GM23338 (cell line): ENCODE measurements around the gene RFX3. TPM values are rescaled to one million over a fixed set of nuclear protein-coding genes. Genes with fewer than 3 reads are reported as not detected.

Experiments
- ATAC-seq: fragments of 200-7000 bp; cut with Tn5 transposase; 3 replicates; pipeline ENCODE4 v1.9.1; 2020
- DNase-seq: peaks from one replicate; pipeline ENCODE4 v3.0.0-alpha.2; 2015; ENCODE audit warnings: low spot score
- H2AFZ ChIP-seq: fragments of 200-600 bp; sonication (generic); 2 replicates; pipeline ENCODE4 v1.8.0; 2016; ENCODE audit warnings: antibody characterized with exemption, mild to moderate bottlenecking, moderate library complexity
- H3F3A ChIP-seq: fragments of 200-600 bp; sonication (generic); replicated peaks from 2 replicates; pipeline ENCODE4 v1.8.0; 2017; ENCODE audit warnings: antibody characterized with exemption, mixed run types, low read depth
- H3K27ac ChIP-seq: fragments of 200-600 bp; sonication (generic); 2 replicates; pipeline ENCODE4 v1.6.1; 2016; ENCODE audit warnings: low read depth
- H3K27me3 ChIP-seq: fragments of 200-600 bp; sonication (generic); 2 replicates; pipeline ENCODE4 v1.8.0; 2016; ENCODE audit warnings: mild to moderate bottlenecking, mixed run types, moderate library complexity; ENCODE audit not compliant: insufficient read depth
- H3K36me3 ChIP-seq: fragments of 200-600 bp; sonication (generic); 2 replicates; pipeline ENCODE4 v1.8.0; 2016; ENCODE audit warnings: mild to moderate bottlenecking; ENCODE audit not compliant: insufficient read depth
- H3K4me1 ChIP-seq: fragments of 200-600 bp; sonication (generic); 2 replicates; pipeline ENCODE4 v1.8.0; 2016; ENCODE audit warnings: mild to moderate bottlenecking, moderate library complexity; ENCODE audit not compliant: insufficient read depth
- H3K4me2 ChIP-seq: fragments of 200-600 bp; sonication (generic); 2 replicates; pipeline ENCODE4 v1.7.1; 2017; ENCODE audit warnings: mixed run types
- H3K4me3 ChIP-seq: fragments of 200-600 bp; sonication (generic); 2 replicates; pipeline ENCODE4 v1.6.1; 2016; ENCODE audit warnings: mixed run types
- H3K79me2 ChIP-seq: fragments of 200-600 bp; sonication (generic); replicated peaks from 2 replicates; pipeline ENCODE4 v1.8.0; 2017; ENCODE audit warnings: mild to moderate bottlenecking; ENCODE audit not compliant: insufficient read depth
- H3K9me2 ChIP-seq: fragments of 200-600 bp; sonication (generic); 2 replicates; pipeline ENCODE4 v1.8.0; 2017; ENCODE audit not compliant: insufficient read depth
- H4K20me1 ChIP-seq: fragments of 200-600 bp; sonication (generic); replicated peaks from 2 replicates; pipeline ENCODE4 v1.8.0; 2017; ENCODE audit warnings: mild to moderate bottlenecking; ENCODE audit not compliant: insufficient read depth
- H3K27ac Mint-ChIP-seq: 2 replicates; pipeline ENCODE4 v1.8.0; 2020; ENCODE audit warnings: inconsistent platforms, mild to moderate bottlenecking, moderate library complexity, mixed read lengths
- H3K27me3 Mint-ChIP-seq: 3 replicates; pipeline ENCODE4 v1.8.0; 2022; ENCODE audit warnings: low read depth, mild to moderate bottlenecking, moderate library complexity, mixed read lengths, inconsistent platforms; ENCODE audit not compliant: insufficient read depth, poor library complexity
- H3K36me3 Mint-ChIP-seq: 3 replicates; pipeline ENCODE4 v1.8.0; 2021; ENCODE audit warnings: low read depth, mild to moderate bottlenecking, inconsistent platforms, moderate library complexity, mixed read lengths
- H3K4me1 Mint-ChIP-seq: 3 replicates; pipeline ENCODE4 v1.8.0; 2020; ENCODE audit warnings: mild to moderate bottlenecking, inconsistent platforms, mixed read lengths
- H3K4me3 Mint-ChIP-seq: 3 replicates; pipeline ENCODE4 v1.8.0; 2021; ENCODE audit warnings: moderate library complexity, mild to moderate bottlenecking, inconsistent platforms, mixed read lengths
- H3K9me3 Mint-ChIP-seq: 3 replicates; pipeline ENCODE4 v1.8.0; 2020; ENCODE audit warnings: moderate library complexity, mild to moderate bottlenecking, inconsistent platforms, mixed read lengths
- CREB1 ChIP-seq: fragments of 250-450 bp; sonication (Bioruptor Pico); IDR thresholded peaks from 2 replicates; pipeline ENCODE4 v1.5.0; 2020; ENCODE audit warnings: low read depth, mild to moderate bottlenecking, moderate library complexity
- EZH2 ChIP-seq: fragments of 200-600 bp; sonication (generic); IDR thresholded peaks from one replicate; pipeline ENCODE4 v1.8.0; 2017; ENCODE audit warnings: antibody characterized with exemption, mild to moderate bottlenecking, low read depth; ENCODE audit not compliant: unreplicated experiment
- EZH2phosphoT487 ChIP-seq: fragments of 200-600 bp; sonication (generic); IDR thresholded peaks from one replicate; pipeline ENCODE4 v1.8.1; 2018; ENCODE audit warnings: antibody characterized with exemption; ENCODE audit not compliant: unreplicated experiment
- JUNB ChIP-seq: IDR thresholded peaks from one replicate; pipeline ENCODE4 v1.6.1; 2016; ENCODE audit warnings: antibody characterized with exemption; ENCODE audit not compliant: unreplicated experiment
- NANOG ChIP-seq: IDR thresholded peaks from 2 replicates; pipeline ENCODE4 v1.6.1; 2016; ENCODE audit warnings: antibody characterized with exemption, borderline replicate concordance
- POLR2AphosphoS5 ChIP-seq: IDR thresholded peaks from 2 replicates; pipeline ENCODE4 v1.6.1; 2016; ENCODE audit warnings: antibody characterized with exemption, low read depth
- STAT1 ChIP-seq: IDR thresholded peaks from one replicate; pipeline ENCODE4 v1.6.1; 2016; ENCODE audit warnings: antibody characterized with exemption; ENCODE audit not compliant: unreplicated experiment
- ZNF114 ChIP-seq: fragments of 250-450 bp; sonication (Bioruptor Pico); IDR thresholded peaks from 2 replicates; pipeline ENCODE4 v1.5.0; 2020; ENCODE audit warnings: mild to moderate bottlenecking, moderate library complexity
- ZNF331 ChIP-seq: fragments of 250-450 bp; sonication (Bioruptor Pico); IDR thresholded peaks from 2 replicates; pipeline ENCODE4 v1.5.0; 2020; ENCODE audit warnings: low read depth, mild to moderate bottlenecking, moderate library complexity
- polyA plus RNA-seq: library from polyadenylated mRNA; unstranded; fragments of >200 nt; fragmentation: Nextera tagmentation; extraction: Ambion mirVana; gene quantifications from 2 replicates; pipeline ENCODE4 v1.2.1, GENCODE V29; 2016
- total RNA-seq: library from RNA; depleted of rRNA; stranded (reverse); fragments of >200 nt; shearing (Covaris generic); gene quantifications from 2 replicates; pipeline ENCODE4 v1.2.3, GENCODE V29; 2014
- TF ChIP-seq, protein P1 (sequence below), 2 experiments: fragments of 200-600 bp in 1 of 2; sonication (generic) in 1 of 2; conservative IDR thresholded peaks; 2 replicates each; pipeline versions ENCODE4 v1.5.1 to v1.6.1; 2016 to 2017; ENCODE audit warnings: antibody characterized with exemption in 2 of 2, low read depth in 2 of 2, mild to moderate bottlenecking in 2 of 2, moderate library complexity in 1 of 2
- TF ChIP-seq, protein P2 (sequence below): IDR thresholded peaks from 2 replicates; pipeline ENCODE4 v1.6.1; 2016; ENCODE audit warnings: antibody characterized with exemption
- TF ChIP-seq, protein P3 (sequence below): IDR thresholded peaks from one replicate; pipeline ENCODE4 v1.6.1; 2018; ENCODE audit warnings: antibody characterized with exemption; ENCODE audit not compliant: unreplicated experiment

Gene RFX3
- total and polyA plus RNA-seq, 2 experiments from 2014 or later: 9.8 to 22.1 TPM

DNA sequence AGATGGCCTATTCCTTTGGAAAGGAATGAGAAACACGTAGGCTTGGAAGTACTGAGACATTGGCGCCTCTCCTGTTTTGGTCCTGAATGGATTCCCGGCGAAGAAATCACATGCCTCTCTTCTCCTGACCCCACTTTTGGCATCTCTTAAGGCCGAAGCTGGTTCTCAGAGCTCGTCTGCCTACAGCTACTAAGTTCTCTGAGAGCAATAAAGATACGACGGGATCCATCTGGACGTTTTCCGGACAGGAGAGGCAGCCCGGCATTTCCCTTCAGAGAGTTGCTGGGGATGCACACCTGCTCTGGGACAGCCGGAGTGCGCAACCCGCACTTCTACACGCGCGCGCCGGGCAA, 345.1 kb downstream of the RFX3 start:
- H3K9me2 ChIP-seq: no peaks in the 10 kb centered on the region
- no peak overlapping the region for H3K27ac ChIP-seq
- DNase-seq: peak; percentile 39
- peaks cover 47% of the 10 kb centered on the region for H3K27me3 ChIP-seq
- H3K79me2 ChIP-seq: no peaks in the 10 kb centered on the region
- Mint-ChIP-seq H3K36me3 (no peaks in the 10 kb centered on the region), H3K4me3 (peak overlapping the region; percentile 82), H3K4me1 (peaks cover 8% of the 10 kb centered on the region), H3K27me3 (peaks cover 22% of the 10 kb centered on the region), H3K9me3 (no peaks in the 10 kb centered on the region), H3K27ac (no peak overlapping the region)
- TF ChIP-seq POLR2AphosphoS5: no peak
- TF ChIP-seq, protein P1, sequence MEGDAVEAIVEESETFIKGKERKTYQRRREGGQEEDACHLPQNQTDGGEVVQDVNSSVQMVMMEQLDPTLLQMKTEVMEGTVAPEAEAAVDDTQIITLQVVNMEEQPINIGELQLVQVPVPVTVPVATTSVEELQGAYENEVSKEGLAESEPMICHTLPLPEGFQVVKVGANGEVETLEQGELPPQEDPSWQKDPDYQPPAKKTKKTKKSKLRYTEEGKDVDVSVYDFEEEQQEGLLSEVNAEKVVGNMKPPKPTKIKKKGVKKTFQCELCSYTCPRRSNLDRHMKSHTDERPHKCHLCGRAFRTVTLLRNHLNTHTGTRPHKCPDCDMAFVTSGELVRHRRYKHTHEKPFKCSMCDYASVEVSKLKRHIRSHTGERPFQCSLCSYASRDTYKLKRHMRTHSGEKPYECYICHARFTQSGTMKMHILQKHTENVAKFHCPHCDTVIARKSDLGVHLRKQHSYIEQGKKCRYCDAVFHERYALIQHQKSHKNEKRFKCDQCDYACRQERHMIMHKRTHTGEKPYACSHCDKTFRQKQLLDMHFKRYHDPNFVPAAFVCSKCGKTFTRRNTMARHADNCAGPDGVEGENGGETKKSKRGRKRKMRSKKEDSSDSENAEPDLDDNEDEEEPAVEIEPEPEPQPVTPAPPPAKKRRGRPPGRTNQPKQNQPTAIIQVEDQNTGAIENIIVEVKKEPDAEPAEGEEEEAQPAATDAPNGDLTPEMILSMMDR (conservative IDR thresholded peaks at IDR 0.05; ENCODE audit: low read depth in 2 of 2): no peak
- TF ChIP-seq STAT1: no peak
- TF ChIP-seq, protein P2, sequence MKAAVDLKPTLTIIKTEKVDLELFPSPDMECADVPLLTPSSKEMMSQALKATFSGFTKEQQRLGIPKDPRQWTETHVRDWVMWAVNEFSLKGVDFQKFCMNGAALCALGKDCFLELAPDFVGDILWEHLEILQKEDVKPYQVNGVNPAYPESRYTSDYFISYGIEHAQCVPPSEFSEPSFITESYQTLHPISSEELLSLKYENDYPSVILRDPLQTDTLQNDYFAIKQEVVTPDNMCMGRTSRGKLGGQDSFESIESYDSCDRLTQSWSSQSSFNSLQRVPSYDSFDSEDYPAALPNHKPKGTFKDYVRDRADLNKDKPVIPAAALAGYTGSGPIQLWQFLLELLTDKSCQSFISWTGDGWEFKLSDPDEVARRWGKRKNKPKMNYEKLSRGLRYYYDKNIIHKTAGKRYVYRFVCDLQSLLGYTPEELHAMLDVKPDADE: no peak
- H2AFZ ChIP-seq: peak overlapping the region; percentile 99
- peak; percentile 37; the same call in 2 of the 3 replicates for ATAC-seq
- peak overlapping the region; percentile 83 for H3K4me3 ChIP-seq
- no peaks in the 10 kb centered on the region for H4K20me1 ChIP-seq
- peaks cover 15% of the 10 kb centered on the region; the same call in 1 of the 2 replicates for H3K4me1 ChIP-seq
- H3K4me2 ChIP-seq: peak overlapping the region; percentile 86
- no peaks in the 10 kb centered on the region for H3K36me3 ChIP-seq
- no peaks in the 10 kb centered on the region for H3F3A ChIP-seq

DNA sequence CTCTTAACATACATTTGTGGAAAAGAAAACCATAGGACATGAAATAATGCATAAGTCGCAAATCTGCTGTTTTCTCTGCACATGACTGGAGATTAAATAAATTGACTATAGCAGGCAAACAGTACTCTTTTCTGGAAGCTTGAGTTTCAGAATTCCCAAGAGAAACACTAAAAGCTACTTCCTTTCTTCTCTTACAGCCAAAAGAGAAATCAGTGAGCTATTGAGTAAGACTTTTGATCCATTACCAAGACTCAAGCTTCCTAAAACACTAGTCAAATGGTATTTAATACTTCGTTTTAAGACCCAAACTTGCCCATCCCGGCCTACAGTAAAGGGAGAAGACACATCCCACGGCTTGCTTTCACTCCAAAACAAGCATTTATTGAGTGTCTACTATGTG, 346.1 kb downstream of the RFX3 start:
- H3K4me1 Mint-ChIP-seq: peaks cover 8% of the 10 kb centered on the region
- Histone ChIP-seq H3K4me1 (peaks cover 15% of the 10 kb centered on the region; the same call in 1 of the 2 replicates), H4K20me1 (no peaks in the 10 kb centered on the region), H3K36me3 (no peaks in the 10 kb centered on the region), H3K4me2 (no peak overlapping the region), H3F3A (no peaks in the 10 kb centered on the region), H3K27ac (no peak overlapping the region), H3K9me2 (no peaks in the 10 kb centered on the region), H3K79me2 (no peaks in the 10 kb centered on the region), H3K4me3 (no peak overlapping the region), H2AFZ (no peak overlapping the region), H3K27me3 (peaks cover 47% of the 10 kb centered on the region)
- H3K27ac Mint-ChIP-seq: no peak overlapping the region
- ATAC-seq (no peak), DNase-seq (no peak)
- H3K27me3 Mint-ChIP-seq: peaks cover 24% of the 10 kb centered on the region
- H3K9me3 Mint-ChIP-seq: no peaks in the 10 kb centered on the region
- H3K36me3 Mint-ChIP-seq: no peaks in the 10 kb centered on the region
- no peak overlapping the region for H3K4me3 Mint-ChIP-seq
- TF ChIP-seq, protein P2: no peak
- TF ChIP-seq CREB1 (CRISPR knock-in tag) (no peak), ZNF114 (no peak), EZH2 (no peak), NANOG (no peak), EZH2phosphoT487 (no peak), ZNF331 (no peak), JUNB (no peak)
- TF ChIP-seq, protein P3, sequence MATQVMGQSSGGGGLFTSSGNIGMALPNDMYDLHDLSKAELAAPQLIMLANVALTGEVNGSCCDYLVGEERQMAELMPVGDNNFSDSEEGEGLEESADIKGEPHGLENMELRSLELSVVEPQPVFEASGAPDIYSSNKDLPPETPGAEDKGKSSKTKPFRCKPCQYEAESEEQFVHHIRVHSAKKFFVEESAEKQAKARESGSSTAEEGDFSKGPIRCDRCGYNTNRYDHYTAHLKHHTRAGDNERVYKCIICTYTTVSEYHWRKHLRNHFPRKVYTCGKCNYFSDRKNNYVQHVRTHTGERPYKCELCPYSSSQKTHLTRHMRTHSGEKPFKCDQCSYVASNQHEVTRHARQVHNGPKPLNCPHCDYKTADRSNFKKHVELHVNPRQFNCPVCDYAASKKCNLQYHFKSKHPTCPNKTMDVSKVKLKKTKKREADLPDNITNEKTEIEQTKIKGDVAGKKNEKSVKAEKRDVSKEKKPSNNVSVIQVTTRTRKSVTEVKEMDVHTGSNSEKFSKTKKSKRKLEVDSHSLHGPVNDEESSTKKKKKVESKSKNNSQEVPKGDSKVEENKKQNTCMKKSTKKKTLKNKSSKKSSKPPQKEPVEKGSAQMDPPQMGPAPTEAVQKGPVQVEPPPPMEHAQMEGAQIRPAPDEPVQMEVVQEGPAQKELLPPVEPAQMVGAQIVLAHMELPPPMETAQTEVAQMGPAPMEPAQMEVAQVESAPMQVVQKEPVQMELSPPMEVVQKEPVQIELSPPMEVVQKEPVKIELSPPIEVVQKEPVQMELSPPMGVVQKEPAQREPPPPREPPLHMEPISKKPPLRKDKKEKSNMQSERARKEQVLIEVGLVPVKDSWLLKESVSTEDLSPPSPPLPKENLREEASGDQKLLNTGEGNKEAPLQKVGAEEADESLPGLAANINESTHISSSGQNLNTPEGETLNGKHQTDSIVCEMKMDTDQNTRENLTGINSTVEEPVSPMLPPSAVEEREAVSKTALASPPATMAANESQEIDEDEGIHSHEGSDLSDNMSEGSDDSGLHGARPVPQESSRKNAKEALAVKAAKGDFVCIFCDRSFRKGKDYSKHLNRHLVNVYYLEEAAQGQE: no peak
- TF ChIP-seq, protein P1 (conservative IDR thresholded peaks at IDR 0.05; ENCODE audit: low read depth in 2 of 2): no peak
